Measurements from ENCODE around the gene SMARCE1. TPM values are rescaled to one million over a fixed set of nuclear protein-coding genes. Genes with fewer than 3 reads are reported as not detected.
"Not testable (repeated sequence)": the region's sequence is repeated elsewhere in the genome, so short reads cannot be mapped to it uniquely, and the experiment has no call there.

SMARCE1 gene
- total RNA-seq, 2 donors from 2014 or later = 80.7 to 101 TPM

GRCh38 chr17:40598301-40598618, 49.4 kb downstream of the SMARCE1 start:
- intact Hi-C loops (cut with DNase I) = no loop called here
- DNase-seq (ENCODE audit: low spot score) = no peak

- intact Hi-C loops (cut with DNase I) = no loop called here
- no peak for DNase-seq (ENCODE audit: low spot score)
Measured at GRCh38 chr17:40597556-40598300, 49.9 kb downstream of the SMARCE1 start.

- intact Hi-C loops (cut with DNase I) = no loop called here
- DNase-seq (ENCODE audit: low spot score) = no peak
Measured at GRCh38 chr17:40597156-40597555, 50.5 kb downstream of the SMARCE1 start.

GRCh38 chr17:40596261-40596919, 51.2 kb downstream of the SMARCE1 start:
- intact Hi-C loops (cut with DNase I) = no loop called here
- DNase-seq (ENCODE audit: low spot score) = no peak

- no peak for DNase-seq (ENCODE audit: low spot score)
- intact Hi-C loops (cut with DNase I) = no loop called here
Measured at GRCh38 chr17:40590742-40591141, 56.9 kb downstream of the SMARCE1 start.

DNA sequence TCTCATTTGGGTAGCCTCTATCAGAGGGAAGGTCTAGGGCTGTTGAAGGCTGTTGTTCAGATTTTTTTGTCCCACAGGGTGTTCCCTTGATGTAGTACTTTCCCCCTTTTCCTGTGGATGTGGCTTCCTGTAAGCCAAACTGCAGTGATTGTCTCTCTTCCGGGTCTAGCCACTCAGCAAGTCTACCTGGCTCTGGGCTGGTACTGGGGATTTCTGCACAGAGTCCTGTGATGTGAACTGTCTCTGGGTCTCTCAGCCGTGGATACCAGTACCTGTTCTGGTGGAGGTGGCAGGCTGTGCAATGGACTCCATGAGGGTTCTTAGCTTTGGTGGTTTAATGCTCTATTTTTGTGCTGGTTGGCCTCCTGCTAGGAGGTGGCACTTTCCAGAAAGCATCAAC, 59.1 kb downstream of the SMARCE1 start:
- intact Hi-C loops (cut with DNase I) = no loop called here
- DNase-seq (ENCODE audit: low spot score) = no peak

DNA sequence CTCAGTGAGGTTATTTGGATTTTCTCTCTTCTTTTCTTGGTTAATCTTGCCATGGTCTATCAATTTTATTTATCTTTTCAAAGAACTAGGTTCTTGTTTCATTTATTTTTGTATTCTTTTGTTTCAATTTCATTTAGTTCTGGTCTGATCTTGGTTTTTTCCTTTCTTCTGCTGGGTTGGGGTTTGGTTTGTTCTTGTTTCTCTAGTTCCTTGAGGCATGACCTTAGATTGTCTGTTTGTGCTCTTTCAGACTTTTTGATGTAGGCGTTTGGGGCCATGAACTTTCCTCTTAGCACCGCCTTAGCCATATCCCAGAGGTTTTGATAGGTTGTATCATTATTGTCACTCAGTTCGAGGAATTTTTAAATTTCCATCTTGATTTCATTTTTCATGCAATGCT, 61.4 kb downstream of the SMARCE1 start:
- DNase-seq (ENCODE audit: low spot score); intact Hi-C loops (cut with DNase I): not testable (repeated sequence)

DNA sequence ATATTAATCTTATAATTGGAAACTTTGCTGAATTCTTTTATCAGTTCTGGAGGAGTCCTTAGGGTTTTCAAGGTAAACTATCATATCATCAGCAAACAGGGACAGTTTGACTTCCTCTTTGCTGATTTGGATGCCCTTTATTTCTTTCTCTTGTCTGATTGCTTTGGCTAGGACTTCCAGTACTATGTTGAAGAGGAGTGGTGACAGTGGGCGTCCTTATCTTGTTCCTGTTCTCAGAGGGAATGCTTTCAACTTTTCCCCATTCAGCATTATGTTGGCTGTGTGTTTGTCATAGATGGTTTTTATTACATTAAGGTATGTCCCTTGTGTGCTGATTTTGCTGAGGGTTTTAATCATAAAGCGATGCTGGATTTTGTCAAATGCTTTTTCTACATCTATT, 62.7 kb downstream of the SMARCE1 start:
- intact Hi-C loops (cut with DNase I); DNase-seq (ENCODE audit: low spot score): not testable (repeated sequence)

DNA sequence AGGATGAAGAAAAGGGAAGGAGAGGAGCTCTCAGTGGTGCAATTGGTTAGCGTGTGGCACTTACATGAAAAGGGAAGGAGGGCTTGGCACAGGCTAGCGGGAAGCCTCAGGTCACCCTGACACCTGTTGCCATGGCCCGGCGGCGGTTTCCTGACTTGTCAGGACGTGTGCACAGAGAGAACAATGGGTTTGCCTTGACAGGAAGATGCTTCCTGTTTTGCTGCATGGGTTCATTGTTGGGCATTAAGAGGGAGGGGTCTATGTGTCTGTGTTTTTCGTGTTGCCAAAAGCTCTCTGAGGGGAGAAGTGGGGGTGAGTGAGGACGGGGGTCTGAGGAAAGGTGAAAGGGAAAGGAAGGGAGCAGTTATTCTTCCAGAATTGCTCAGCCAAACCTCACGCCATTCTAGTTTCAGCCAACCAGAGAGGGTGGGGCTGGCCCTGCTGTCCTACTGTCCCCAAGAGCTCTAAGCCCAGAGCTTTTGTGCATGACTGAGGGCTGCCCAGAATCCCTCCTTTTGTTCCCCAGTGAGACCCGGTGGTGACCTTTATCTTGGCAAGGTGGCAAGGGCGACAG, 65.2 kb downstream of the SMARCE1 start:
- DNase-seq (ENCODE audit: low spot score) = no peak
- intact Hi-C loops (cut with DNase I) = no loop called here

DNA sequence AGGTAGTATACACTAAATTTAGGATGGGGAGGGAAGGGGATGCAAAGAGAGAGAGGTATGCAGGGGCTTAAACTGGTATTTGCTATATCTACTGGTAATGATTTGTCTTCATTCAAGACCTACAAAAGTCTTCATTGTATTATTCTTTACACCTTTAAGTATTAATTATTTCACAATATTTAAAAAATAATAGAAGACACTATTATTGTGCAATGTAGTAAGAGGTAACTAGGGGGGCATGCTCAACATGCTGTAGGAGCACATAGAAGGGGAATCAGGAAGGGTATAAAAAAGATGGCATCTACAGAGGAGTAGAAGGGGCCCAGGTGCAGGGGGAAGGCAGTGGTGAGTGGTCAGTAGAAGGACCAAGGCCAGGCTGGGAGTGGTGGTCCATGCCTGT, 67.5 kb downstream of the SMARCE1 start:
- intact Hi-C loops (cut with DNase I) = no loop called here
- DNase-seq (ENCODE audit: low spot score) = no peak

- intact Hi-C loops (cut with DNase I) = no loop called here
- no peak for DNase-seq (ENCODE audit: low spot score)
Measured at GRCh38 chr17:40579471-40579870, 68.1 kb downstream of the SMARCE1 start.

DNA sequence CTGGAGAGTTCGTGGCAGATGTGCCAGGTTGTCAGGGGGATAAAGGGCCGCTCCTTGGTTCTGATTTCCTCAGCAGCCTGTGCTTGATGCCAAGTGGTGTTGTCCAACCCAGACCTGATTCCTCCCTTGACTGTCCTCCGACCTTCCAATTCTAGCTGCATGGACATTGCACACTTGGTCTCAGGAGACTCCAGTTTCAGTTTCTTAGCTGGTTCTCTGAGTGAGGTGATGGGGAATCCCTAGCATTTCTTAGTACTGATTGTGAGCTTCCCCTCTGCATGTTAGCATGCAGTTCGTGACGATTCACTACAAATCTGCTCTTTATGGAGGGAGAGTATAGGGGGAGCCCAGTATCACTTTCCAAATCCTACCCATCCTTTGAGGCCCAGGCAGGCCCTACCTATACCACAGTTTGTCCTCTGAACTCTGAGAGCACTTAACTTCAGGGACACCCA, 70.0 kb downstream of the SMARCE1 start:
- no peak for DNase-seq (ENCODE audit: low spot score)
- intact Hi-C loops (cut with DNase I) = no loop called here

DNA sequence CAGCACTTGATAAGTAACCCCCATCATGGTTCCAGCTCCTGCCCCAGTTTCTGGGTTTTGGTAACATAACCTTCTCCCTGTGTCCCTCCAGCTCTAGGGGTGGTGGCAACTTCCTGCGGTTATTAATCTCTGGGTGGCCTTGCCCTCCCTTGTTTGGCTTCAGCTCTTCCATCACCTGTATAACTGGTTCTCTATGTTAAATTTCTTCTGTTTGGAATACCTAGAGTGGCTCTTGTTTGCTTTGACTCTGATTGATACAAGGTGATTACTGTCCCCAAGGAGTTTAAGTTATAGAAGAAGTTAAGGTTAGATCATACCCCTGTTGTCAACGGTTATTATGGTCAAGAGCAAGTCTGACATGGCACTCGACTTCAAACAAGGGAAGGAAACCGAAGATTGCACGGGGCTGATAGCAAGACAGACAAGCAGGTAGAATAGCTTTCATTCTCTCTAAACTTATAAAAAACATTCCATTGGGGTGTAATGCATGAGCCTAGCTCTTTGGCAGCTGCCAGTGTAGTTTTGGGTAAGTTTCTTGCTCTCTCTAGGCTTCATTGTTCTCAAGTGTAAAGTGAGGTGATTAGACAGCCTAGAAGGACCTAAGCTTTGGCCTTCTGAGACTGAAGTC, 71.4 kb downstream of the SMARCE1 start:
- no peak for DNase-seq (ENCODE audit: low spot score)
- intact Hi-C loops (cut with DNase I) = loop anchor here in 1 of 2 donors (1.0 kb wide), 1 partner anchor 46 kb away; no protein-coding TSS in a partner anchor

Other genes with a start within 250 kb of the SMARCE1 start
- 1 to 10 TPM; 1.1 to 2.2 TPM for gene TOP2A, start 229.9 kb downstream of the SMARCE1 start, total RNA-seq
- gene IGFBP4, start 204.4 kb downstream of the SMARCE1 start, total RNA-seq = 1,000 to 10,000 TPM; 1,004 to 1,451 TPM
- gene TNS4, start 146.2 kb downstream of the SMARCE1 start, total RNA-seq = under 1 TPM; 0.14 to 0.38 TPM
- gene CCR7, start 82.3 kb downstream of the SMARCE1 start, total RNA-seq = under 1 TPM; 0.46 to 0.62 TPM
- 1 to 10 TPM; 1.1 to 7.7 TPM for gene KRT222, start 17.4 kb upstream of the SMARCE1 start, total RNA-seq
- gene KRT24, start 55.9 kb upstream of the SMARCE1 start, total RNA-seq = not detected
- gene KRT25, start 107.5 kb upstream of the SMARCE1 start, total RNA-seq = not detected
- not detected for gene KRT26, start 124.4 kb upstream of the SMARCE1 start, total RNA-seq
- under 1 TPM in 1 of 2 donors, not detected in 1; 0.42 TPM for gene KRT27, start 134.7 kb upstream of the SMARCE1 start, total RNA-seq
- not detected for gene KRT28, start 152.1 kb upstream of the SMARCE1 start, total RNA-seq
- 10 to 100 TPM; 36.9 to 44.9 TPM for gene KRT10, start 174.8 kb upstream of the SMARCE1 start, total RNA-seq
- not detected for gene KRT12, start 219.4 kb upstream of the SMARCE1 start, total RNA-seq
- not detected for gene KRT20, start 237.4 kb upstream of the SMARCE1 start, total RNA-seq